ENCODE data around the gene ABCG8. TPM values are rescaled to one million over a fixed set of nuclear protein-coding genes. Genes with fewer than 3 reads are reported as not detected.

Gene ABCG8
- total RNA-seq, 1 experiment from 2014 or later, result not detected

Other genes with a start within 250 kb of the ABCG8 start
- gene THADA, start 242.9 kb upstream of the ABCG8 start, total RNA-seq (2014; rRNA removed; shearing (Covaris generic)), result 14.1 and 15.8 TPM in 2 replicates
- gene PLEKHH2, start 201.7 kb upstream of the ABCG8 start, total RNA-seq (2014; rRNA removed; shearing (Covaris generic)), result 4.5 and 9.4 TPM in 2 replicates
- gene C1GALT1C1L, start 162.5 kb upstream of the ABCG8 start, total RNA-seq (2014; rRNA removed; shearing (Covaris generic)), result 0.75 and 1.1 TPM in 2 replicates
- 12.7 and 15.7 TPM in 2 replicates for gene DYNC2LI1, start 64.9 kb upstream of the ABCG8 start, total RNA-seq (2014; rRNA removed; shearing (Covaris generic))
- gene ABCG5, start 132 bp upstream of the ABCG8 start, total RNA-seq (2014; rRNA removed; shearing (Covaris generic)), result not detected in 2 replicates
- 50.7 and 73.0 TPM in 2 replicates for gene LRPPRC, start 157.0 kb downstream of the ABCG8 start, total RNA-seq (2014; rRNA removed; shearing (Covaris generic))

All from SJSA1 (cell line).